GM19238 (cell line): ENCODE results near the gene ALDH1B1.

ENCODE experiments used
- DNase-seq: peaks from one replicate; pipeline ENCODE4 v3.0.0; 2011; ENCODE audit warnings: low spot score; ENCODE audit not compliant: insufficient read length

ALDH1B1 gene

GRCh38 chr9:38439291-38439915, 46.9 kb downstream of the ALDH1B1 start:
- DNase-seq = no peak

- no peak for DNase-seq
Observed at GRCh38 chr9:38439916-38440301, 47.4 kb downstream of the ALDH1B1 start.

GRCh38 chr9:38440516-38440915, 48.0 kb downstream of the ALDH1B1 start:
- DNase-seq = no peak

- no peak for DNase-seq
Observed at GRCh38 chr9:38441347-38442085, 49.0 kb downstream of the ALDH1B1 start.

- DNase-seq = no peak
Observed at GRCh38 chr9:38442473-38443096, 50.1 kb downstream of the ALDH1B1 start.

- no peak for DNase-seq
Observed at GRCh38 chr9:38443181-38443580, 50.7 kb downstream of the ALDH1B1 start.

- no peak for DNase-seq
Observed at GRCh38 chr9:38443597-38443996, 51.1 kb downstream of the ALDH1B1 start.

GRCh38 chr9:38445154-38446043, 52.9 kb downstream of the ALDH1B1 start:
- DNase-seq = peak; percentile 59

- DNase-seq = no peak
Observed at GRCh38 chr9:38447703-38448102, 55.2 kb downstream of the ALDH1B1 start.
